GM18517 (cell line): Measurements from ENCODE around the gene ITM2B.
"Not testable (repeated sequence)": the region's sequence is repeated elsewhere in the genome, so short reads cannot be mapped to it uniquely, and the experiment has no call there.

Experiments used
- ATAC-seq: cut with Tn5 transposase; IDR thresholded peaks from one replicate; pipeline ENCODE4 v1.9.1; 2021; ENCODE audit warnings: mild to moderate bottlenecking, moderate library complexity; ENCODE audit not compliant: unreplicated experiment

The ITM2B gene

DNA sequence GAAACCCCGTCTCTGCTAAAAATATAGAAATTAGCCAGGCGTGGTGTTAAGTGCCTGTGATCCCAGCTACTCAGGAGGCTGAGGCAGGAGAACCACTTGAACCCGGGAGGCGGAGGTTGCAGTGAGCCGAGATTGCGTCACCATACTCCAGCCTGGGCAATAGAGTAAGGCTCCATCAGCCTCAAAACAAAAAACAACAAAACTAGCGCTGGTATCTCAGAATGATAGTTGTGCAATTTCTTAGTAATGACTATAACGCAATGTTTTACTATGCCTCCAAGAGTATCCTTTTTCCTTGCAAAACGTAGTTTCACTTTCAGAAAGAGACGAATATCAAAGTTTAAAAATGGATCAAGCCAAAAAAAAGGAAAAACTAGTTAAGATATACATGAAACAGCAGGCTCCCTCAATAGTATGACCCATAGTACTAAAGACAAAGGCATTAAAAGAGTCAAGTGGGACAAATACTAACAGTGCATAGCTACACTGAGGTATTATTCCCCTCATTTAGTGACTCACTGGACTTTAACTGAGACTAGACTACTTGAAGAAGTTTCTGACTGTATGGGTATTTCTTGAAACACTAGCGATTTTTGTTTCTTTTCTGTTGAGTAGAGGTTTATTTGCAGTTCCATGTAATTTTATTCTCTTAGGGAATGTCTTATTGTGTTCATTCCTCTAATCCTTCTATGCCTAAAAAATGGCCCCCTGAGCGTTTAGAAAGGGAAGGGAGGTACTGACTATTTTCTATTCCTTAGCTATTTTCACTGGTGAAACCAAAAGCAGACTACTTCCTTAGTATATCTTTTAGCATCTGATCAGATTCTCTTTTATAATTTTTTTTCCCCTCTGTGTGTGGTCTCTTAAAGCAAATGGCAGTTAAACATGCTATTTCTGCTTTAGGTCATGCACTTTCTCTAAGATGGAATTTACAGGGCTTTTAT is 10.4 kb upstream of the ITM2B start:
- ATAC-seq: no peak

DNA sequence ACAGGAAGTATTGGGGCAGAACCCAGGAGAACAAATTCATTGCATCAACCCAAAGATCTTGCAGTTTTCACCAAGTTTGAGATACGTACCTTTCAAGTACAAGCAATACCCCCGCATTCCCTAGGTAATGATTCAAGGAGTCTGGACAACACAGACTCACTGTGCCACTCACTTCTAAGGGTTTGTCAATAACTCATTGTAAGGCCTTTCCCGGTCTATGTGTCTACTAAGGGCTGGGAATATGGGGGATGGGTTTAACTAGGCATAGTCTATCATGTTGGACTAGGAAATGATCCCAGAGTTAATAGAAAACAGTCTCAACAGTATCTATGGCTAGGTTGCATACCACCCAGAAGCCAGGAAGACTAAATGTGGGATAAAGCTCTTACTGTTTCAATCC is 8.3 kb upstream of the ITM2B start:
- ATAC-seq: no peak

DNA sequence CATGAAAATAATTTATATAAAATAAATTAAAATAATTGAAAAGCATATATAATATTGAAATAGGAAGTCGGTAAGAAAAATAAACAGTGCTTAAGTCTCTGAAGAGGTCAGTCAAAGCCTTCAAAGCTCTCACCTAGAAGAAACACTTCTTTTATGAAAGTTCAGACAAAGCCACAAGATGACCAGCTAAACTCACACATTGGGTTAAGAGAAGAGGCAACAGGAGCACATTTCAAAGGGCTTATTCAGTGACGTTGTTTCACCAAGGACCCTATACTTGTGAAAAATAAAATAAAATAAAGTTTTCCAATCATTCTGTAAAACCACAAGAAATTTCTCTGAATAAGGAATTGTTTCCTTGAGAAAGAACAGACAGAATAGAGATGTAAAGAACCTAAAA is 2.5 kb upstream of the ITM2B start:
- ATAC-seq: no peak

DNA sequence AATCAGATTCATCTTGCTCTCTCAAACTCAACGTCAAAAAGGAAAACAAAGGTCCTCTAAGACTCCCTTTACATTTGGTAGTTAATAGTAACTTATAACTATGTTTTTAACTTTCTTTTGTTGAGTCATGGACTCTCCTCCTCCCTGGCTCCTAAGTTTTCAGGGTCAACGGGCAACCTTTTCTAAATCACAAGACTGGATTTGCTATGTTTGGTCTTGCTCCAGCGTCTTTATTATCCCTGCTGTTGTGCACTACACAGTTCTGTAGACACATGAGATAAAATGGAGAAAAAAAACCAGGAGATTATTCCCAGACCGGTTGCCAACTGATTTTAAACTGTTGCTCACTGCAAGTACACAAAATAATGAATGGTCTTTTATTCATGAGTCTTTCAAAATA is 1.9 kb upstream of the ITM2B start:
- ATAC-seq: no peak

DNA sequence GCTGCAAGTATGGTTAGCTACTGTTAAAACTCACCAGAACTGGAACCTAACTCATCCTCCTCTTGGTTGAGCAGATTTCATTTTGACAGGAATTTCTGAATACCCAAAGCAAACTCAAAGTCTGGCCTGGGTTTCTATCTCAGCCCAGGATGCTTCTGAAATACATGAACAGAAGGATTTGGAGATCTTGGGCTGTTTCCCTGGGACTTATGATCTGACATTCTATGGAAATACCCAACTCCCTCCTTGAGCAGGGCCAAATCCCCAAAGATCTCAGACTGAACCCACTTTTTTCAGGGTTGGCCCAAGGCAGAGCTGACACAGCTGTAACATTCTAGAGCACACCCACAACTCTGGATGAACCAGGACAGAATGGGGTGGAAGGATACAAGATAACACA is 1.1 kb upstream of the ITM2B start:
- no peak for ATAC-seq

DNA sequence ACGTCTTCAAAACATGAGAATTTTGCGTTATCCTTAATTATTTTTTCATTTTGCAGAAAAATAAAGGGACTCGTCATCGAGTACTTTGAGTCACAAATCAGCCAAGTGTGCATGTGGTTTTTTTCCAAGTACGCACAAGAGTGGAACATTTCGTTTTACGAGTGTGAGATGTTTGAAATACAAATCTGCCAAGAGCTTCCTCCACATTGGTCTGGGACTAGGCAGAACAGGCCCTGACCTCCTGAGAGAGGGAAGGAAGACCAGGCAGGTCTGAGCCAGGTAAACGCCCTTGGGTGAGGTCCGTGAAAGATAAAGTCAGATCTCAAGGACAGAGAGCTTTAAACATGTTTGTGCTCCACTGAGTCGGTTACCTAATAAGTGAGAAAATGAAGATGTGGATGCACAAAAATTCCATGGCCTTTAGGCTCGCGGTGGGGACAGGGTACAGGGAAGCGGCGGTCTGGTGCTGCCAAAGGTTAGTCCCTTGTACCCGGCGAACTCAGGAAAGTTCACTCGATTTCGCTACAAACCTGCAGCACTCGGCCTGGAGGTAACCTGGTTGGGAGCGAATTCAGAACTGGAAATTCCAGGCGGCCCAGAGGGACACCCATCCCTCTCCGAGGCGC is 473 bp upstream of the ITM2B start:
- ATAC-seq: peak; percentile 22

DNA sequence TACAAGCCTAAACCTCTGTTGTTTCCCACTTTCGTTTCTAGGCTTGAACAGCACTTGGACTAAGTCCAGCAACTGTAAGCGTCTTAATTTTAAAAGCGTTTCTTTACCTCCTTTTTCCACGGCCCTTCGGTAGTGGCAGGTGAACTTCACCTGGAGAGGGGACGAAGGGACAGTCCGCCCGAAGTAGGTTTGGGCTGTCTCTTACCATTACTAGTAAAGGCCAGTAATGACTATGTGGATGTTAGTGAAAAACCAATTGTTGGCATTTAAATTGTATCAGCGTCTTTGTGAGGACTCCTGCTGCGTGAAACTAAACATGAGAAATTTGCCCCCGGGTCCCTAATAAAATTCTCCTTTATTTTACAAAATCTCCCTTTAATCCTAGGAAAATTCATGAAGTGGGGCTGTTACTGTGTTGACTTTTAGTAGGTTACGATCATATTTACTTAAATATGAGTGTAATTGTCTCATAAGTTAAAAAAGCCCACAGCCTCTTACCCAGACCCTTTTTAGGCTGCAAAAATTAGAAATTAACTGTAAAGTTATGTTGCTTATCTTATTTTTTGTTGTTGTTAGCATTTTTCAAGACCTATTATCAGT is 983 bp downstream of the ITM2B start:
- ATAC-seq: no peak

DNA sequence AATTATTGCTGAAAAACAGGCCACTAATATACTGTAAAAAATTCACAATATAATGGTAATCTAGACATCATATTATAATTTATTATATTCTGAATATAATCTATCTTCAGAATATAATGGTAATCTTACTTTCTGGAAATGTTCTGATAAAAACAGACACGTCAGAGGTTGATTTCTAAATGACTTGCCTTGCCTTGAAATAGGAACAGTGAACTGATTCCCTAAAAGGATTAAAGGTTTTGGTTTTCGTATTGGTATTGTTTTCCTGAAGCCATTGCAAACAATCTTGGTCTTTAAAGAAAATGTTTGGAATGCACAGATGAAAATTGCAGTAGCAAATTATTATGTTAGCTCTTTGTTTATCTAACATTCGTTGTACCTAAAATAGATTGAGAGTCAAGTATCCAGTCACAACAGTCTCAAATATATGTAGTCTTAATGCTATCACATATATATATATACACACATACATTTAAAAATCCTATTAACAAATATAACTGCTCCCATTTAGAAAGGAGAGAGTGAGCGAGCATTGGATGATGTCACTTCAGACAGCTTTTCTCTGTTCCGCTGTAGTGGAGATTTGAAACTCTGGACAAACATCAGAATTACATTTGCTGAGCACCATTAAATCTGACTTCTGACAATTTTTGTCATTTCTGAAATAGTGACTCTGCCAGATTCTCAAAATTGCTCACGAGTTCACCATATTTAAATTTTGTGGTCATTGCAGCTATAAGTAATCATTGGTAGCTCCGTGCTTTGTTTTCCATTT is 1.7 kb downstream of the ITM2B start:
- peak; percentile 48 for ATAC-seq

DNA sequence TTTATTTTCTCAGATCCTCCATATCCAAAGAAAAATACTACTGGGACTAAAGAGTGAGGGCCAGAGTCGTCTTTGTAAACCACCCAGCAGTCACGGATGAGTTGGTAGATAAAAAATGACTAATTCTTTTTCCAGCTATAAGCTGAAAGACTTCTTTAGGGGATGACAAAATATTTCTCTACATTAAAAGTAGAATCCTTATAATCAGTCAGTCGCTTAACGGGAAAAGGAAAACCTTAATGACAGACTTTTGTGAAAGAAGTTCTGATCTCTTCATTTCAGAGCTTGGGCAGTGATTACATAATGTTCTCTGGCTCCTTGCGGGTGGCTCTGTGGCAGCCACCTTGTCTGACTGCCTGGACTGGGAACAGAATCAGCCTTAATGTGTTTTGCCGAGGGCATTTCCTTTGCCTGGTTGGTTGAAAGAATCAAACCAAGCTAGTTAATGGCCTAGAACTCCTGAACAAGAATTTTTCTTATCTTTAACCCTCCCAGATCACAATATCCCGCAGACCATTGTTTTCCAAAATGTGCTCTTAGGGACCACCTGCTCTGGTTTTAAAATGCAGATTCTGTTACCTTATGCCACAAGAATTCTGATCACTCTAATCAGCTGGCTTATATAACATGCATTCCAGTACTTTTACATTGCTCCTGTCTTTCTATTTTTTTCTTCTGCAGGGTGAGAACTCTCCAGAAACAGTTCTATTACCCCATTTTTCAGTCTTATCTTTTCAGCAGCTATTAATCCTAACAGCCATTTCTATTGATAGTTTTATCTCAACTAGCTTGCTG is 2.5 kb downstream of the ITM2B start:
- ATAC-seq: no peak

DNA sequence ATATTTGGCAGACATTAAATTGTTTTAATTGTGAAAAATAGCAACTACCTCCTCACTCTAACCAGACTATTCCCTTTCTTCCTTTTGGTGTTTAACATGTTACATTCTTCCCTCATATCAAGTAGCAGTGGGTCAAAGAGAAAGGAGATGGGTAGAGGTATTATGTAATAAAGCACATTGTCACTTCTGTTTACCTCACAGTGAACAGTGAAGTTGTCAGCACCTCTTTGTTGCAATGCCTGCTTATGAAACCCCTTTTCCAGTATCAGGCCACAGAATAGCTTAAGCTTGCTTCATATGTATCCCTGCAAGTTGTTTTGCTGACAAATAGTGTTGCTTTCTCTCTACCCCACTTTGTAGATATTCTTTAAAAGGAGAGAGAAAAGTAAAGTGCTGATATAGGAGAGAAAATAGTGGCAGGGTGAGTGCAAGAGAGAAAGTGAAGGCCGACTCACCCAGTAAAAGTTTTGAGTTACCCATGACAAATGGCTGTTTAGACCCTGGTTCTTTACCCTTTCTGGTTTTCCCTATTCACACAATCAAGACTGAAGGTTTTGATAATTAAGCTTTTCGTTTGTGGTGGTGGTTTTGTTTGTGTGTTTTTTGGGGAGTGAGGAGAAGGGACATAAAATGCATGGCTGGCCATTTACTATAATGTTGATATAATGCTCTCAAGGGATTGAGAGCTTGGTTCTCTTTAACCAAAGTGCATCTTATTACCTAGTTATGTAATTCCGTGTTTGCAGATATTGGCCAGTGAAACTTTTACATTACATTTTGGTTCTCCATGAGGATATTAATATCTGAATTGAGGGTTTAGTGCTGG is 3.7 kb downstream of the ITM2B start:
- no peak for ATAC-seq

DNA sequence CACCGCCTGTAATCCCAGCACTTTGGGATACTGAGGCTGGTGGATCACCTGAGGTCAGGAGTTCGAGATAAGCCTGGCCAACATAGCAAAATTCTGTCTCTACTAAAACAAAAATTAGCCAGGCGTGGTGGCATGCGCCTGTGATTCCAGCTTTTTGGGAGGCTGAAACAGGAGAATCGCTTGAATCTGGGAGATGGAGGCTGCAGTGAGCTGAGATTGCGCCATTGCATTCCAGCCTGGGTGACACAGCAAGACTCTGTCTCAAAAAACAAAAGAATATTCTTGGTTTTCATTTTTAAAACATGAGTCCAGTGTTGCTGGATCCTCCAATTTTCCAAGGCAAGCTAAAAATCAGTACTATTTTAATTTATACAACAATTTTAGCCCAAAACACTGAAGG is 6.4 kb downstream of the ITM2B start:
- not testable (repeated sequence) for ATAC-seq

DNA sequence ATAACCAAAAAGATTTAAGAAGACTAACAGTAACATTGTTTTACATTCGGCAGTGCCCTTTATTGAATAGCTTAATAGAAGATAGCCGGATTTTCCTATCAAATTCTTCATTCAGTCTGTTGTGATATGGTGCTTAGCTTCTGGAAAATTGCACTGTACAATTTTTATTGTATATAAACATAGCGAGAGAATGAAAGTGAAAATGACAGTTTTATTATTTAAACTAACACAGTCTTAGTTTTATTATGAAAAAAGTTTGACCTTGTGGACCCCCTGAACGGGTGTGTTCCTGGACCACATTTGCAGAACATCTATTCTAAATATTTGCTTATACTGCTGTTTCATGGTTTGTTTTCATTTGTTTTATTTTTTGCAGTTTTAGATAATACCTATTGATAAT is 8.6 kb downstream of the ITM2B start:
- ATAC-seq: no peak

DNA sequence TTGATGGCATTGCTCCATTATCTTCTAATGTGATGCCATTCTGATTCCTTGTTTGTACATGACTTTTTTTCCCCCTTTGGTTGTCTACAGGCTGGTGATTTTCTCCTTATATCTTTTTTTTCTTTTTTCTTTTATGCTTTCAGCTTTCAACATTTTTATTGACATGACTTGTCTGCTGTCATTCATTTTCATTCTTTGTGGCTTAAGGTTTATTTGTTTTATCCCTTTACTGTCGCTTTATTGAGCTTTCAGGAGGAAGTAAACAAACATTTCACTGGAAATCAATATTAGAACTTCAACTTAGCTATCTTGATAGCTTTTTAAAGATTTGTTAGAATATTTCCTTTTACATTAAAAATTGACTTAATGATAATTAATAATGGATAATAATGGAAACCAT is 9.7 kb downstream of the ITM2B start:
- ATAC-seq: no peak

DNA sequence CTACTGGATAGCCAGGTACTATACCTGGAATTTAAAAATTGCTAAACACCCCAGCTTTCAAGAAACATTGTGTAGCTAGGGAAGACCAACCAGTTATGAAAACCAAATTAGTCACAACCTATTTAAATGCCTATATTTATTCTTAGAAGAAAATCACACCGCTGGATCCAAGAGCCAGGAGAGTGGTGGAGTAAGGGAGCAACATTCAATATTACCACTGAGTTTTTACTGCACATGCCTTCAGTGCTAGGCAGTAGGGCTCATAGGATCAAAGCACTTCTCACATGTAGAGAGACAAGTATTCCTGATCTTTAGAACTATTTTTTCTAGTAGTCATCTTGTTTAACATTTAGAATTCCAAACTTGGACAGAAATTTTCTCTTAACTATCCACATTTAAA is 11.2 kb downstream of the ITM2B start:
- no peak for ATAC-seq

DNA sequence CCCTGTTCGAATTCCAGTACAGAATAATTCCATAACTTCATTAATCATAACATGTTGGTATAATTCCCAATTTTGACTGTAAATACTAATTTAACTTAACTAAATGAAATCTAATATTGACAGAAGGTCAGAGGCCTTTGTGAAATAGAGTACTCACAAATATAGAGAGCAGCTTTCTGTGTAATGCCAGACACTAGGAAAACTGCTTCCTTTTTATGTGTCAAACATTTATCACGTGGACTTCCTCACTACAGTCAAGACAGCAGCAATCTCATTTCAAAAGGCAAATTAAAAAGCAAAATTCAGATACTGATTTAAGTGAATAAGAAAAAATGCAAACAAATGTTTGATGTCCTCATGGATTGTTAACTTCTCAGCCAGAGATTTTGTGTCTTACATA is 13.1 kb downstream of the ITM2B start:
- no peak for ATAC-seq

DNA sequence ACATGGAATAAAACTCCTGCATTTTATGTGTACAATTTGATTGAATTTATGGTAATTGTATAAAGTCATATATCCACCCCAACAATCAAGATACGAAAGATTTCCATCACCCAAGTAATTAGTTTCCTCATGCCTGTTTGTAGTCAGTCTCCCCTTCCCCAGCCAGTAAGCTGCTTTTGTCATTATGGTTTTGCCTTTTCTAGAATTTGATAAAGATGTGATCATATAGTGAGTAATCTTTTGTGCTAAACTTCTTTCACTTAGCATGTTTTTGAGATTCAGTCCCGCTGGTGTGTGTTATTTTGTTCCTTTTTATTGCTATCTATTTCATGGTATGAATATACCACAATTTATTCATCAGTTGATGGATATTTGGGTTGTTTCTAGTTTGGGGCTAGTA is 16.0 kb downstream of the ITM2B start:
- no peak for ATAC-seq

DNA sequence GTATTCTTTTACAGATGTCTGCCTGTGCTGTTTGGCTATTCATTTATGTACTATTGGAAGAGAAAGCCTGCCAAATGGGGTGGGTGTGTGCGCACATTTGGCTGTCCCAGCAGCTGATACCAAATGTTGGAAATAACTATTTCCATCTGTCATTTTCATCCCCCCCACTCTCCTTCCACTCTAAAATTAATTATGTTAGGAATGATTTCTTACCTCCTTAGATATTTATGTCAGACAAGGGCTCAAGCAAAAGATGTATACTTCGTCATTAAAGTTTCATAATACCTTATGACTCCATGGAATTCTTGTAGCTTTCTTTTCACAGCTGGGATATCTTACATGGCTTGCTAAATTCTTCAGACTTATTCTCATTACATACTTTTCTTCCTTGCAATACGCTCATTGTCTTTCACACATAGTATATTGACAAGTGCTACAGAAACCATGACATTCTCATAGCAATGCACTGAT is 18.6 kb downstream of the ITM2B start:
- ATAC-seq: no peak

DNA sequence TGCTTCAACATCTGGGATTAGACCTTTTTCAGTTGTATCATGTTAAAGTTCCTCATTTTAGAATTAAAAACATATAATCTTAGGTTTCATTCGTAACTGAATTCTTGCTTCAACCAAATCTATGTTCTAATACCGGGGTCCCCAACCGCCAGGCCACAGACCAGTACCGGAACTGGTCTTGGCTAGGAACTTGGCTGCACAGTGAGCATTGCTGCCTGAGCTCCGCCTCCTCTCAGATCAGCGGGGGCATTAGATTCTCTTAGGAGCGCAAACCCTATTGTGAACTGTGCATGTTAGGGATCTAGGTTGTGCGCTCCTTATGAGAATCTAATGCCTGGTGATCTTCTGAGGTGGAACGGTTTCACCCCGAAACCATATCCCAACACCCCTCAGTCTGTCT is 19.2 kb downstream of the ITM2B start:
- no peak for ATAC-seq

DNA sequence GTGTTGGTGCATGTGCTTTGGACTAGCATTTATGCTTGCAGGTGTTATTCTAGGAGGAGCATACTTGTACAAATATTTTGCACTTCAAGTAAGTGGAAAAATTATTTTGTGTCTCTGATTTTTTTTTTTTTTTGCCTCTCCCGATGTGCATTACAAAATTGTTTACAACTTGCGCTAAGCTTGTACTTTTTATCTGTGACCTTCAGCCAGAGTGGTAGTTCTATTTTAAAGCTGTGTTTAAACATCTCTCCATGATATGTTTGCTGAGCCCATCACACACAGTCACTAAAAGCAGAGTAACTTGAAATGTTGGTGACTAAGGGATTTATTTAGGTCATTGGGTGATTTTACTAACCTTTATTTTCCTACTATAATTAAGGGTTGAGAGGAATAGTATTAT is 20.8 kb downstream of the ITM2B start:
- no peak for ATAC-seq

DNA sequence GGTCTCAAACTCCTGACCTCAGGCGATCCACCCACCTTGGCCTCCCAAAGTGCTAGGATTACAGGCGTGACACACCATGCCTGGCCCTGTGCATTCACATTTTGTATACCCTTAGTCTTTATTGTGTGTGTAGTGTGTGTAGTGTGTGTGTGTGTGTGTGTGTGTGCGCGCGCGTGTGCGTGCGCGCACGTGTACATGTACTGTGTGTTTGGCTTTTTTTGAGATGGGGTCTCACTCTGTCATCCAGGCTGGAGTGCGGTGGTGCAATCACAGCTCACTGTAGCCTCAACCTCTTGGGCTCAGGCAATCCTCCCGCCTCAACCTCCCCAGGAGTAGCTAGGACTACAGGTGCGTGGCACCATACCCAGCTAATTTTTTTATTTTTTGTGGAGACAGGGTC is 22.1 kb downstream of the ITM2B start:
- no peak for ATAC-seq
